GM21825 (cell line): ENCODE data around the gene PCDH19.

Experiments used
- ATAC-seq: cut with Tn5 transposase; IDR thresholded peaks from one replicate; pipeline ENCODE4 v1.9.1; 2021; ENCODE audit warnings: mild to moderate bottlenecking, moderate library complexity; ENCODE audit not compliant: unreplicated experiment

The PCDH19 gene

GRCh38 chrX:100407147-100407783, 2.8 kb downstream of the PCDH19 start:
- ATAC-seq, result no peak

GRCh38 chrX:100405424-100405823, 4.6 kb downstream of the PCDH19 start:
- no peak for ATAC-seq

GRCh38 chrX:100404851-100405250, 5.2 kb downstream of the PCDH19 start:
- no peak for ATAC-seq

- ATAC-seq, result no peak
These were observed 14.3 kb downstream of the PCDH19 start for GRCh38 chrX:100395781-100396180.

GRCh38 chrX:100381619-100382018, 28.5 kb downstream of the PCDH19 start:
- no peak for ATAC-seq

- no peak for ATAC-seq
These were observed 30.6 kb downstream of the PCDH19 start for GRCh38 chrX:100379388-100379986.

GRCh38 chrX:100377826-100378225, 32.2 kb downstream of the PCDH19 start:
- ATAC-seq, result no peak

DNA sequence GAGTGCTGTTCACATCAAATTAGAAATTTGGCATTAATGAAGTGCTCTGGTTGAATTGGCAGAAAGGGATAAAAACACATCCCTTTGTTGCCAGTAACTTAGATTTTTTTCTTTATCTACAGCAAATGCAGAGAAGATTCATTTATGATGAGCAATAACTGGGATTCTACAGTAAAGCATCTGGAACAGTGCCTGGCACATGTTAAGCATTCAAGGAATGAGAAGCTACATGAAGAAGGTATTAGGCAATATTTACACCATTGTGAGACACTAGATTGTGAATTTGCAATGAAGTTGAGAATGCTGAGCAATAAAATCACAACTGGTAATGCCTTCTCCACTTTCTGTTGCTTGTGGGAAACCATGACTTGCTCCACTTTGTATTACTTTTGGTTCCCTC, 33.5 kb downstream of the PCDH19 start:
- no peak for ATAC-seq

DNA sequence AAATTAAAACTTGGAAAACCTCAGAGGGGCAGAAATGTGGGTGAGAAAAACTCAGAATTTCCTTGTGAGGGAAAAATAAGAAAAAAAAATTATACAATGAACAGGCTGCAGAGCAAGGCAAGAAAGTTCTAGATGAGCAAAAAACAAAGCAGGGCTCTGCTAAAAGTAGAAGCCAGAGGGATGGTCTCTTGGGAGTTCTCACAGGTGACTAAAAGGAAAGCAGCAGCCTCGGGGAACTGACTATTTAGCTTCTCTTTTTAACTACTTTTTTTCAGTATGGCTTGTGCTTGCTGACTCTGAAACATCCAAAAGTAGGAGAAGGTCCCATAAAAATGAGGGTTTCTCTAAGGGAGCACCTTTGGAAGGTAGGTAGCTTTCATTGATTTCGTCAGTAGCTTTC, 36.4 kb downstream of the PCDH19 start:
- ATAC-seq, result no peak

- no peak for ATAC-seq
These were observed 41.9 kb downstream of the PCDH19 start for GRCh38 chrX:100368167-100368566.

DNA sequence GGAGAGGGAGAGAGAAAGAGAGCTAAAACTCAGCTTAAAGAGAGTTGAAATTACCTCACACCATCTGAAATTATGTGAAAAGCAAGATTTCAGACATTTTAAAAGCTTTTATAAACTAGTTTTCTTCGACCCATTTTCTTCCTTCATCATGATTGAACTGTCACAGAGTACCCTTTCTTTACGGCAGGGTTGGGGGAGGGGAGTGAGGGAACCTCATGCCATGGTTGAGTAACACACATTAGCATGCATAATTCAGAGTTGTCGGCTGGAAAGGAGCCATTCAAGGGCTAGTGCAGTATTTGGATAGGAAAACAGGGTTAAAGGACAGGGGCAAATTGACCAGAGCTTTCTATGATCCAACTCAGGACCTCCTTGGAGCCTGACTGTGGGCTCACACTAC, 46.2 kb downstream of the PCDH19 start:
- no peak for ATAC-seq

DNA sequence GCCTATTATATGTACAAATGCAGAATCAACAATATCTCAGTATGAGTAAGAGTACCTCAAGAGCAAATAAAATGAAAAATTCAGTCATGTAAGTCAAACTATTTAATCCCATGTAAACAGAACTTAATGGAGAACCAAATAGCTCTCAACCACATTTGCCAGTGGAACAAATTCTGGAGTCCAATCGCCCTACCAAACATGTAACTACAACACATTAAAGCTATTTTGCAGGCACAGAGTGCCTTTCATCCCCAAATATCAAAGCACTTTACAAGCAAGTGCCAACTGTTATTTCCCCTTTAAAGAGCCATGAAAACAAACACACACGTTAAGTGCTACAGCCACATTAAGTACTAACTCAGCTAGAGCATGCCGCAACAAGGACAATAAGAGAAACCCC, 51.3 kb downstream of the PCDH19 start:
- ATAC-seq, result no peak

- no peak for ATAC-seq
These were observed 53.6 kb downstream of the PCDH19 start for GRCh38 chrX:100356351-100356896.

DNA sequence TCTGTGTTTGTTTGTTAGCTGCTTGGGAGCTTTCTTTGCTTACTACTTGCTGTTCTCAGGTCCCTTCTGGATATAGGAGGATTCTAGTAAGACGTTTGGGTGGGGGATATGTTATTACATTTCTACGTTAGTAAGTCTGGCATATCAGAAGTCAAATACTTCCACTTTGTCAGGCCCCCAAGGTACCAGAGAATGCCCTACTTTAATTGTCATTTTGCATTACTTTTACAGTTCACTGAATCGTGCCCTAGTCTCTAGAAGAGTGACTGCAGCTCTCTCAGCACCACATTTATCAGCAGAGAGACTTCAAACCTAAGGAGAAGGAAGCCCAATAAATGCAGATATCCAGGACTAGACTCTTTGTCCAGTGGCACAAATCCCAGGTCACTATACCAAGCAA, 54.4 kb downstream of the PCDH19 start:
- ATAC-seq, result no peak

DNA sequence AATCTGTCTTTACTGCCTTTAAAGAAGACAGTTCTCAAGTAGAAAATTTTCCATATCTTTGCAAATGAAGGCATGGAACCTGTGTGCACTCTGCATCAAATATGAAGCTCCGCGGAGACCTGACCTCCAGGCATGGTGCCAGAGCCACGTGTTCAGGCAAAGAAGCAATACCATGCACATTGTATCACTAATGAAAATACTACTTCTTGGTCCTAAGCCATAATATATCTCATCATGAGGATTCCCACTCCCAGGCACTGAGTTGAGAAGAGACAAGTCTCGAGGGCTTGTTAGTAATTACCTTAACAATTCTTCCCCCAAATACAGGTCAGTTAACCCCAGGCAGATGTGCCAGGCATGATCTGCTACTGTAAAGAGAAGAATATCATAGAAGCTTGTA, 56.7 kb downstream of the PCDH19 start:
- ATAC-seq, result no peak

GRCh38 chrX:100350704-100351489, 59.2 kb downstream of the PCDH19 start:
- ATAC-seq, result no peak

GRCh38 chrX:100349391-100349790, 60.7 kb downstream of the PCDH19 start:
- no peak for ATAC-seq

DNA sequence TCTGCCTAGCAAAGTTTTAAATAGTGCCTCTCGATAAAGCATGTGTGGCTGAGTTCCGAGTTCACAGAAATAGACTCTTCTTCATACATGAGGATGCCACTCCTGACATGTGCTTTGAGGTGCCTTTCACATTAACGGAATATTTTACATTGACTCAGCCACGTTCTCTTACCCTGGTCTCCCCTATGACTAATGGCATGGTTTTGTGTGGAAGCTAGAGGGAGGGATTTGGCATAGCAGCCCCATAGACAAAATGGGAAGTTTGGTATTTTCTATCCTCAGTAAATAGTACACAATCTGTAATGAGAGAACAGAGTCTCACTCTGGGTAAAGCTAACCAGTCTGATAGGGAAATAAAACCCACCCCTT, 68.9 kb downstream of the PCDH19 start:
- ATAC-seq, result no peak

DNA sequence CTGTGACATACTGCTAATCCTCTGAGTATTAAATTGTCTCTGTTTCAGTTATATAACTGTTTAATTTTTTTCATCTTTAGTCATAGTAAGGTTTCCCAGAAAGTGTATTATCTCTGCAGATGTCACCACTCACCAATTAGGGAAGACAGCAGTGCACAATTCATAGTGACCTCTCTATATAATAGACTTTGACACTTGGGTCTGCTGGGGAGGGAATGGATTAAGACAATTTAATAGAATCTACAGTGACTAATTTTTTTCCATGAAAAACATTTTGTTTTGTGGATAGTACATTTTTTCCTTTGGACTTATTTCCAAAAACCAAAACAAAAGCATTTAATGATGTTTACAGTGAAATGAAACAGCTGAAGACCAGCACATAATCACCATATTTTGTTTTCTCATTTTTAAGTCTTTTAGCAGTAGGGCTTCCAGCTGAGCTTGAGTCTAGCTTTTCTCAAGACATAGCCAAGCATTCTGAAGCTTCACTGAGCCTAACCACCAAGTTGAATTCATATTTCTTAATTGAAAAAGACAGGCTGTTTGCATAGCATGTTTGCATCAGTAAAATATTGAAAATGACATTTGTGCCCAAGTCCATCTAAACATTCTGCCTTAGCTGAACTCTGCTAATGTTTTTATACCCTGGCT, 69.5 kb downstream of the PCDH19 start:
- no peak for ATAC-seq

GRCh38 chrX:100328351-100328750, 81.7 kb downstream of the PCDH19 start:
- ATAC-seq, result no peak

GRCh38 chrX:100319716-100320115, 90.4 kb downstream of the PCDH19 start:
- no peak for ATAC-seq
